K562 (cell line): ENCODE results near the gene DNAJC1.
"Not testable (repeated sequence)": the region's sequence is repeated elsewhere in the genome, so short reads cannot be mapped to it uniquely, and the experiment has no call there.

Source experiments
- FOS ChIP-seq: IDR thresholded peaks from 3 replicates; pipeline ENCODE4 v1.6.1; 2011; ENCODE audit not compliant: insufficient read length; ENCODE audit errors: extremely low read depth
- PCBP1 ChIP-seq: fragments of 200-400 bp; formaldehyde crosslinking; IDR thresholded peaks from 2 replicates; pipeline ENCODE4 v1.6.1; 2018; ENCODE audit warnings: mild to moderate bottlenecking, low read depth, low read length; ENCODE audit not compliant: poor library complexity, severe bottlenecking
- POLR2G ChIP-seq: fragments of 200-400 bp; formaldehyde crosslinking; IDR thresholded peaks from 2 replicates; pipeline ENCODE4 v1.6.1; 2017; ENCODE audit warnings: low read depth, mild to moderate bottlenecking, antibody characterized with exemption, low read length, moderate library complexity
- ZNF696 ChIP-seq: fragments of 250-450 bp; sonication (Bioruptor Pico); conservative IDR thresholded peaks from 2 replicates; pipeline ENCODE4 v1.4.0; 2020; ENCODE audit warnings: mild to moderate bottlenecking, moderate library complexity
- TF ChIP-seq, protein P1 (sequence below): IDR thresholded peaks from 2 replicates; pipeline ENCODE4 v1.6.1; 2012; ENCODE audit warnings: low read depth, low read length, improper control_type of control experiment, borderline replicate concordance
- TF ChIP-seq, protein P2 (sequence below): fragments of 450-650 bp; formaldehyde crosslinking; IDR thresholded peaks from 2 replicates; pipeline ENCODE4 v1.4.0; 2020; ENCODE audit warnings: mild to moderate bottlenecking
- TF ChIP-seq, protein P3 (sequence below), 3 experiments: IDR thresholded peaks in 2 of 3; conservative IDR thresholded peaks in 1 of 3; 2 replicates each; pipeline ENCODE4 v1.5.1; 2011 to 2012; ENCODE audit warnings: low read length in 3 of 3, mild to moderate bottlenecking in 3 of 3, control low read depth in 2 of 3, improper control_type of control experiment in 1 of 3, inconsistent platforms in 1 of 3, low read depth in 1 of 3, mixed read lengths in 1 of 3, moderate library complexity in 1 of 3; ENCODE audit not compliant: insufficient read depth in 2 of 3
- TF ChIP-seq, protein P4 (sequence below): fragments of 450-650 bp; IDR thresholded peaks from 2 replicates; pipeline ENCODE4 v1.6.1; 2017; ENCODE audit warnings: mild to moderate bottlenecking, moderate library complexity

DNA sequence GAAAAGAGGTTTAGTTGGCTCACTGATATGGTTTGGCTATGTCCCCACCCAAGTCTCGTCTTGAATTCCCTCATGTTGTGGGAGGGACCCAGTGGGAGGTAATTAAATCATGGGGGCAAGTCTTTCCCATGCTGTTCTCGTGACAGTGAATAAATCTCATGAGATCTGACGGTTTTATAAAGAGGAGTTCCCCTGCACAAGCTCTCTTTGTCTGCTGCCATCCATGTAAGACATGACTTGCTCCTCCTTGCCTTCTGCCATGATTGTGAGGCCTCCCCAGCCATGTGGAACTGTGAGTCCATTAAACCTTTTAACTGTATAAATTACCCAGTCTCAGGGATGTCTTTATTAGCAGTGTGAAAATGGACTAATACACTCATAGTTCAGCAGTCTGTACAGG is 28.7 kb upstream of the DNAJC1 start:
- TF ChIP-seq PCBP1; FOS; POLR2G; ZNF696 (CRISPR knock-in tag): not testable (repeated sequence)
- TF ChIP-seq, protein P1, sequence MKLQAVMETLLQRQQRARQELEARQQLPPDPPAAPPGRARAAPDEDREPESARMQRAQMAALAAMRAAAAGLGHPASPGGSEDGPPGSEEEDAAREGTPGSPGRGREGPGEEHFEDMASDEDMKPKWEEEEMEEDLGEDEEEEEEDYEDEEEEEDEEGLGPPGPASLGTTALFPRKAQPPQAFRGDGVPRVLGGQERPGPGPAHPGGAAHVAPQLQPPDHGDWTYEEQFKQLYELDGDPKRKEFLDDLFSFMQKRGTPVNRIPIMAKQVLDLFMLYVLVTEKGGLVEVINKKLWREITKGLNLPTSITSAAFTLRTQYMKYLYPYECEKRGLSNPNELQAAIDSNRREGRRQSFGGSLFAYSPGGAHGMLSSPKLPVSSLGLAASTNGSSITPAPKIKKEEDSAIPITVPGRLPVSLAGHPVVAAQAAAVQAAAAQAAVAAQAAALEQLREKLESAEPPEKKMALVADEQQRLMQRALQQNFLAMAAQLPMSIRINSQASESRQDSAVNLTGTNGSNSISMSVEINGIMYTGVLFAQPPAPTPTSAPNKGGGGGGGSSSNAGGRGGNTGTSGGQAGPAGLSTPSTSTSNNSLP = not testable (repeated sequence)
- TF ChIP-seq, protein P2, sequence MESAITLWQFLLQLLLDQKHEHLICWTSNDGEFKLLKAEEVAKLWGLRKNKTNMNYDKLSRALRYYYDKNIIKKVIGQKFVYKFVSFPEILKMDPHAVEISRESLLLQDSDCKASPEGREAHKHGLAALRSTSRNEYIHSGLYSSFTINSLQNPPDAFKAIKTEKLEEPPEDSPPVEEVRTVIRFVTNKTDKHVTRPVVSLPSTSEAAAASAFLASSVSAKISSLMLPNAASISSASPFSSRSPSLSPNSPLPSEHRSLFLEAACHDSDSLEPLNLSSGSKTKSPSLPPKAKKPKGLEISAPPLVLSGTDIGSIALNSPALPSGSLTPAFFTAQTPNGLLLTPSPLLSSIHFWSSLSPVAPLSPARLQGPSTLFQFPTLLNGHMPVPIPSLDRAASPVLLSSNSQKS (CRISPR knock-in tag) = not testable (repeated sequence)
- TF ChIP-seq, protein P3, sequence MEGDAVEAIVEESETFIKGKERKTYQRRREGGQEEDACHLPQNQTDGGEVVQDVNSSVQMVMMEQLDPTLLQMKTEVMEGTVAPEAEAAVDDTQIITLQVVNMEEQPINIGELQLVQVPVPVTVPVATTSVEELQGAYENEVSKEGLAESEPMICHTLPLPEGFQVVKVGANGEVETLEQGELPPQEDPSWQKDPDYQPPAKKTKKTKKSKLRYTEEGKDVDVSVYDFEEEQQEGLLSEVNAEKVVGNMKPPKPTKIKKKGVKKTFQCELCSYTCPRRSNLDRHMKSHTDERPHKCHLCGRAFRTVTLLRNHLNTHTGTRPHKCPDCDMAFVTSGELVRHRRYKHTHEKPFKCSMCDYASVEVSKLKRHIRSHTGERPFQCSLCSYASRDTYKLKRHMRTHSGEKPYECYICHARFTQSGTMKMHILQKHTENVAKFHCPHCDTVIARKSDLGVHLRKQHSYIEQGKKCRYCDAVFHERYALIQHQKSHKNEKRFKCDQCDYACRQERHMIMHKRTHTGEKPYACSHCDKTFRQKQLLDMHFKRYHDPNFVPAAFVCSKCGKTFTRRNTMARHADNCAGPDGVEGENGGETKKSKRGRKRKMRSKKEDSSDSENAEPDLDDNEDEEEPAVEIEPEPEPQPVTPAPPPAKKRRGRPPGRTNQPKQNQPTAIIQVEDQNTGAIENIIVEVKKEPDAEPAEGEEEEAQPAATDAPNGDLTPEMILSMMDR (IDR thresholded peaks at IDR 0.05 in 2 of 3, conservative IDR thresholded peaks at IDR 0.05 in 1 of 3; ENCODE audit: insufficient read depth in 2 of 3, low read depth in 1 of 3, low read length in 3 of 3) = not testable (repeated sequence)
- TF ChIP-seq, protein P4, sequence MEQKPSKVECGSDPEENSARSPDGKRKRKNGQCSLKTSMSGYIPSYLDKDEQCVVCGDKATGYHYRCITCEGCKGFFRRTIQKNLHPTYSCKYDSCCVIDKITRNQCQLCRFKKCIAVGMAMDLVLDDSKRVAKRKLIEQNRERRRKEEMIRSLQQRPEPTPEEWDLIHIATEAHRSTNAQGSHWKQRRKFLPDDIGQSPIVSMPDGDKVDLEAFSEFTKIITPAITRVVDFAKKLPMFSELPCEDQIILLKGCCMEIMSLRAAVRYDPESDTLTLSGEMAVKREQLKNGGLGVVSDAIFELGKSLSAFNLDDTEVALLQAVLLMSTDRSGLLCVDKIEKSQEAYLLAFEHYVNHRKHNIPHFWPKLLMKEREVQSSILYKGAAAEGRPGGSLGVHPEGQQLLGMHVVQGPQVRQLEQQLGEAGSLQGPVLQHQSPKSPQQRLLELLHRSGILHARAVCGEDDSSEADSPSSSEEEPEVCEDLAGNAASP = not testable (repeated sequence)
